Measurements from ENCODE around the gene SELENOV.

The SELENOV gene

DNA sequence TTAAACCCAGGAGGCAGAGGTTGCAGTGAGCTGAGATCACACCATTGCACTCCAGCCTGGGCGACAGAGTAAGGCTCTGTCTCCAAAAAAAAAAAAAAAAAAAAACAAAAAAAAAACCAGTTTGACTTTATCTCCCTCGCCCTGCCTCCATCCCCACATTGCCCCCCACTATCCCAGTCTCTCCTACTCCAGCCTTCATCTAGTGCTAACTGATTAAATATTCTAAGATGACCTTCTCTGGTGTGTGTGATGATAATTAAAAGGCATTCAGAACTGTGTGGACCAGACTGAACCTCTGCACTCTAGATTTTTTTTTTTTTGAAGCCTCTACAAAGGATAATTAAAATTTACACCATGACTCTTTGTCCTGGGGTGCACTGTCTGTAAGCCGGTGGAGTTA lies 22.2 kb upstream of the SELENOV start:
- DNase-seq (ENCODE audit: low read depth in 2 of 2): no peak
- TF ChIP-seq, protein P1, sequence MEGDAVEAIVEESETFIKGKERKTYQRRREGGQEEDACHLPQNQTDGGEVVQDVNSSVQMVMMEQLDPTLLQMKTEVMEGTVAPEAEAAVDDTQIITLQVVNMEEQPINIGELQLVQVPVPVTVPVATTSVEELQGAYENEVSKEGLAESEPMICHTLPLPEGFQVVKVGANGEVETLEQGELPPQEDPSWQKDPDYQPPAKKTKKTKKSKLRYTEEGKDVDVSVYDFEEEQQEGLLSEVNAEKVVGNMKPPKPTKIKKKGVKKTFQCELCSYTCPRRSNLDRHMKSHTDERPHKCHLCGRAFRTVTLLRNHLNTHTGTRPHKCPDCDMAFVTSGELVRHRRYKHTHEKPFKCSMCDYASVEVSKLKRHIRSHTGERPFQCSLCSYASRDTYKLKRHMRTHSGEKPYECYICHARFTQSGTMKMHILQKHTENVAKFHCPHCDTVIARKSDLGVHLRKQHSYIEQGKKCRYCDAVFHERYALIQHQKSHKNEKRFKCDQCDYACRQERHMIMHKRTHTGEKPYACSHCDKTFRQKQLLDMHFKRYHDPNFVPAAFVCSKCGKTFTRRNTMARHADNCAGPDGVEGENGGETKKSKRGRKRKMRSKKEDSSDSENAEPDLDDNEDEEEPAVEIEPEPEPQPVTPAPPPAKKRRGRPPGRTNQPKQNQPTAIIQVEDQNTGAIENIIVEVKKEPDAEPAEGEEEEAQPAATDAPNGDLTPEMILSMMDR (IDR thresholded peaks at IDR 0.05; ENCODE audit: low read depth, low read length): no peak
- no peak overlapping the region for H3K4me3 ChIP-seq (replicated peaks in 1 of 2; ENCODE audit: low read depth in 2 of 2, low read length in 2 of 2)

GRCh38 chr19:39494661-39495060 lies 20.3 kb upstream of the SELENOV start:
- DNase-seq (ENCODE audit: low read depth in 2 of 2): no peak
- TF ChIP-seq, protein P1 (IDR thresholded peaks at IDR 0.05; ENCODE audit: low read depth, low read length): no peak
- H3K4me3 ChIP-seq (replicated peaks in 1 of 2; ENCODE audit: low read depth in 2 of 2, low read length in 2 of 2): no peak overlapping the region

- H3K4me3 ChIP-seq (replicated peaks in 1 of 2; ENCODE audit: low read depth in 2 of 2, low read length in 2 of 2): no peak overlapping the region
- TF ChIP-seq, protein P1 (IDR thresholded peaks at IDR 0.05; ENCODE audit: low read depth, low read length): no peak
- no peak for DNase-seq (ENCODE audit: low read depth in 2 of 2)
These were observed 18.9 kb upstream of the SELENOV start for GRCh38 chr19:39496063-39496462.

DNA sequence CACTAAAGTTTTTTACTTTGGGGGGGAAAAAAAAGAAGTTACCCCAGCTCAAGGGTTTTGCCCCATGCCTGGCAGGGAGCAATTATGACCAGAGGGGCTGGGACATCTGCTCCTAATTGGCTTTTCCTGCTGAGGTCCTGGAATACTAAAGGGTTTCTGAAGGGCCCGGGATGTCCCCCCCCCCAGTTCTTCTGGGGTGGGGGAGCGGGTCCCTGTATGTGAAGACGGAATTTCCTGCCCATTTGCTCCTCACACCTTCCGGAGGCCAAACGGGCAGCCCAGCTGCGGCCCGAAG lies 17.3 kb upstream of the SELENOV start:
- TF ChIP-seq, protein P1 (IDR thresholded peaks at IDR 0.05; ENCODE audit: low read depth, low read length): peak; percentile 11
- no peak overlapping the region for H3K4me3 ChIP-seq (replicated peaks in 1 of 2; ENCODE audit: low read depth in 2 of 2, low read length in 2 of 2)

GRCh38 chr19:39497996-39498797 lies 16.7 kb upstream of the SELENOV start:
- DNase-seq (ENCODE audit: low read depth in 2 of 2): peak in 1 of 2 donors; percentile 42
- TF ChIP-seq, protein P1 (IDR thresholded peaks at IDR 0.05; ENCODE audit: low read depth, low read length): no peak
- no peak overlapping the region for H3K4me3 ChIP-seq (replicated peaks in 1 of 2; ENCODE audit: low read depth in 2 of 2, low read length in 2 of 2)

More for the DNA sequence above, 17.3 kb upstream of the SELENOV start:
- no peak for DNase-seq (ENCODE audit: low read depth in 2 of 2)

DNA sequence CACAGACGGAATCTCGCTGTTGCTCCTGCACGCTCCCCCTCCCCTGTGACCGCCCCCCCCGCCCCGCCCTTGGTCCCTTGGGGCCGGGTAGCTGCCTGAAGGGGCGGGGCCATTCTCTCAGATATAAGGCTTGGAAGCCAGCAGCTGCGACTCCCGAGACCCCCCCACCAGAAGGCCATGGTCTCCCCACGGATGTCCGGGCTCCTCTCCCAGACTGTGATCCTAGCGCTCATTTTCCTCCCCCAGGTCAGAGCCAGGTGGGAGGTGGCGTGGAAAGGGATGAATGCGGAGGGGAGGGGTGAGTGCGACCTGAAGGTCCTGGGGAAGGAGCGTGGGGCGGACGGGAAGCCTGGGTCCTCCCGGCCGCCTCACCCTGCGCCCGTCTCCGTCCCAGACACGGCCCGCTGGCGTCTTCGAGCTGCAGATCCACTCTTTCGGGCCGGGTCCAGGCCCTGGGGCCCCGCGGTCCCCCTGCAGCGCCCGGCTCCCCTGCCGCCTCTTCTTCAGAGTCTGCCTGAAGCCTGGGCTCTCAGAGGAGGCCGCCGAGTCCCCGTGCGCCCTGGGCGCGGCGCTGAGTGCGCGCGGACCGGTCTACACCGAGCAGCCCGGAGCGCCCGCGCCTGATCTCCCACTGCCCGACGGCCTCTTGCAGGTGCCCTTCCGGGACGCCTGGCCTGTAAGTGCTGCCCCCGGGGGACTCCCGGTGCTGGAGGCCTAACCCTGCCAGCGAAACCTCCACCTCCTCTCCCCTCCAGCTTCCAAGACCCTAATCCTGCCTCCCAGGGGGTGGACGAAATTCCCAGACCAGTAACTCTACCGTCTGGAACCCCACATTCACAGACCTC lies 15.9 kb upstream of the SELENOV start, which contains the start of gene DLL3:
DLL3 (plus strand) TSS at position 150 of the 845 bp plus-strand sequence; CDS start at position 178, 28 bp downstream.
- no peak within 1 kb of the TSS for H3K4me3 ChIP-seq (replicated peaks in 1 of 2; ENCODE audit: low read depth in 2 of 2, low read length in 2 of 2)
- TF ChIP-seq, protein P1 (IDR thresholded peaks at IDR 0.05; ENCODE audit: low read depth, low read length): no peak
- peak in 1 of 2 donors; percentile 13 for DNase-seq (ENCODE audit: low read depth in 2 of 2)

Measured in cardiac fibroblast (primary cell).